Vagina (tissue), 2 donors: ENCODE data around the gene TAF3. TPM values are rescaled to one million over a fixed set of nuclear protein-coding genes. Genes with fewer than 3 reads are reported as not detected.

Experiments used
- DNase-seq, 2 donors: peaks; one replicate each; pipeline ENCODE4 v3.0.0-alpha.2; 2017; ENCODE audit errors: extremely low spot score in 2 of 2
- H3K27ac ChIP-seq: fragments of 200-600 bp; sonication (generic); one replicate; pipeline ENCODE4 v1.5.1; 2019
- H3K27me3 ChIP-seq: fragments of 200-600 bp; sonication (generic); one replicate; pipeline ENCODE4 v1.5.1; 2019
- H3K36me3 ChIP-seq, 2 donors: fragments of 200-600 bp; sonication (generic); one replicate each; pipeline ENCODE4 v1.5.1; 2017 to 2019
- H3K4me1 ChIP-seq: fragments of 200-600 bp; sonication (generic); one replicate; pipeline ENCODE4 v1.5.1; 2019
- H3K4me3 ChIP-seq, 2 donors: fragments of 200-600 bp; sonication (generic); 1 replicate in 1 of 2; 2 replicates in 1 of 2; pipeline ENCODE4 v1.5.1; 2016 to 2019
- H3K9me3 ChIP-seq: fragments of 200-600 bp; sonication (generic); one replicate; pipeline ENCODE4 v1.5.1; 2019
- POLR2A ChIP-seq, 2 donors: fragments of 450-650 bp; IDR thresholded peaks; one replicate each; pipeline ENCODE4 v1.6.1; 2017; ENCODE audit warnings: antibody characterized with exemption in 2 of 2, mild to moderate bottlenecking in 2 of 2, moderate library complexity in 2 of 2
- POLR2AphosphoS5 ChIP-seq, 2 donors: sonication (generic); formaldehyde crosslinking; IDR thresholded peaks; one replicate each; pipeline ENCODE4 v1.9.0; 2017; ENCODE audit warnings: antibody characterized with exemption in 2 of 2, mild to moderate bottlenecking in 2 of 2, low read depth in 1 of 2; ENCODE audit not compliant: insufficient read depth in 1 of 2
- intact Hi-C: fragments of 100-400 bp; cut with DNase I; formaldehyde crosslinking; loops from one replicate; pipeline ENCODE4 v1.15.1; 2023
- total RNA-seq: library from RNA; depleted of rRNA; stranded (reverse); fragments of >200 nt; gene quantifications from one replicate; pipeline ENCODE4 v1.2.3, GENCODE V29; 2016
- TF ChIP-seq, protein P1 (sequence below), 3 experiments: fragments of 450-650 bp in 2 of 3; fragments of 200-600 bp in 1 of 3; sonication (generic) in 1 of 3; IDR thresholded peaks; one replicate each; pipeline ENCODE4 v1.5.1; 2017 to 2019; ENCODE audit warnings: antibody characterized with exemption in 3 of 3, mild to moderate bottlenecking in 2 of 3, moderate library complexity in 2 of 3

TAF3 gene
- total RNA-seq, 1 donor from 2014 or later = 9.8 TPM

DNA sequence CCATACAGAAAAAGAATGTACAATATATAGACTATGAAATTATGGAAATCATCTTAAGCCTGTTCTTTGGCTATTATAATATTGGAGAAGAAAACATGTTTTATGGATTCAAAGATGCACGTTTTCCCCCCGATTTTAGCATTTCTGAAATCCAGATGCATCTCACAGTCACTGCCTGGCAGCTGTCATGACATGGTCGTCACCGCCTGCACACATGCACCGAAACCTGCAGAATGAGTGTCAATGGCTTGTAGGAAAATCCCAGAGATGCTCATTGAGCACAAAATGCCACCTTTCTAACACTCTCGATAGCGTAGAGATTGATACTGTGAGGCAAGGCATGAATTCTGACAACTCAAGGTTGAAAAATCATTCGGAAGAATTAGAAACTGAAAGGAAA lies 115.5 kb downstream of the TAF3 start:
- H3K27ac ChIP-seq = no peak overlapping the region
- DNase-seq = no peak
- intact Hi-C loops = no loop called here
- no peaks in the 10 kb centered on the region for H3K9me3 ChIP-seq
- no peaks in the 10 kb centered on the region for H3K27me3 ChIP-seq
- no peak for TF ChIP-seq POLR2AphosphoS5 (IDR thresholded peaks at IDR 0.05; ENCODE audit: insufficient read depth in 1 of 2, low read depth in 1 of 2)
- no peak for TF ChIP-seq POLR2A (IDR thresholded peaks at IDR 0.05)
- TF ChIP-seq, protein P1, sequence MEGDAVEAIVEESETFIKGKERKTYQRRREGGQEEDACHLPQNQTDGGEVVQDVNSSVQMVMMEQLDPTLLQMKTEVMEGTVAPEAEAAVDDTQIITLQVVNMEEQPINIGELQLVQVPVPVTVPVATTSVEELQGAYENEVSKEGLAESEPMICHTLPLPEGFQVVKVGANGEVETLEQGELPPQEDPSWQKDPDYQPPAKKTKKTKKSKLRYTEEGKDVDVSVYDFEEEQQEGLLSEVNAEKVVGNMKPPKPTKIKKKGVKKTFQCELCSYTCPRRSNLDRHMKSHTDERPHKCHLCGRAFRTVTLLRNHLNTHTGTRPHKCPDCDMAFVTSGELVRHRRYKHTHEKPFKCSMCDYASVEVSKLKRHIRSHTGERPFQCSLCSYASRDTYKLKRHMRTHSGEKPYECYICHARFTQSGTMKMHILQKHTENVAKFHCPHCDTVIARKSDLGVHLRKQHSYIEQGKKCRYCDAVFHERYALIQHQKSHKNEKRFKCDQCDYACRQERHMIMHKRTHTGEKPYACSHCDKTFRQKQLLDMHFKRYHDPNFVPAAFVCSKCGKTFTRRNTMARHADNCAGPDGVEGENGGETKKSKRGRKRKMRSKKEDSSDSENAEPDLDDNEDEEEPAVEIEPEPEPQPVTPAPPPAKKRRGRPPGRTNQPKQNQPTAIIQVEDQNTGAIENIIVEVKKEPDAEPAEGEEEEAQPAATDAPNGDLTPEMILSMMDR (IDR thresholded peaks at IDR 0.05) = no peak
- no peaks in the 10 kb centered on the region for H3K4me1 ChIP-seq
- no peaks in the 10 kb centered on the region for H3K36me3 ChIP-seq
- no peak overlapping the region for H3K4me3 ChIP-seq

DNA sequence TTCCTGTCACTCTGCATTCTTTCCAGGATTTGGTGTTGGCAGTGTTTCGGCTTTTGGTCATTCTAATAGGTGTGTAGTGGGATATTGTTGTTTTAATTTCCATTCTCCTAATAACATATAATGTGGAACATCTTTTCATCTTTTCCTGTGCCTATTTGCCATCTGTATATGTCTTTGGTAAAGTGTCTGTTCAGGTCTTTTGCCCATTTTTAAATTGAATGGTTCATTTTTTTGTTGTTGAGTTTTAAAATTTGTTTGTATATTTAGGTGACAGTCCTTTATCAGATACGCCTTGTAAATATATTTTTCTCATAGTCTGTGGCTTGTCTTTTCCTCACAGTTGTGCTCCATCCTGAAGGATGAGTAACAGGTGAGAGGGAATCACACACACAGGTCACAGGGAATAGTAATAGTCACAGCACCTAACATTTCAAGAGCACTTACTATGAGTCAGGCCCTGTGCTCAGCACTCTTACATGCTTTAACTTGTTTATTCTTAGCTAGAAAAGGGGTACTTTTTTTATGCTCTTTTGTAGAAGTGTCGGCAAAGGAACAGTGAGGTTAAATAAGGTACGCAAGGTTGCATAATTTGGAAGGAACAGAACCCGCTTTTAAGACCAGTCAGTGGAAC lies 119.1 kb downstream of the TAF3 start:
- Histone ChIP-seq H3K27ac (no peak overlapping the region), H3K27me3 (no peaks in the 10 kb centered on the region), H3K36me3 (no peaks in the 10 kb centered on the region), H3K4me3 (no peak overlapping the region), H3K4me1 (no peaks in the 10 kb centered on the region), H3K9me3 (no peaks in the 10 kb centered on the region)
- no peak for DNase-seq
- intact Hi-C loops = no loop called here
- TF ChIP-seq, protein P1 (IDR thresholded peaks at IDR 0.05) = no peak
- no peak for TF ChIP-seq POLR2AphosphoS5 (IDR thresholded peaks at IDR 0.05; ENCODE audit: insufficient read depth in 1 of 2, low read depth in 1 of 2)
- no peak for TF ChIP-seq POLR2A (IDR thresholded peaks at IDR 0.05)

DNA sequence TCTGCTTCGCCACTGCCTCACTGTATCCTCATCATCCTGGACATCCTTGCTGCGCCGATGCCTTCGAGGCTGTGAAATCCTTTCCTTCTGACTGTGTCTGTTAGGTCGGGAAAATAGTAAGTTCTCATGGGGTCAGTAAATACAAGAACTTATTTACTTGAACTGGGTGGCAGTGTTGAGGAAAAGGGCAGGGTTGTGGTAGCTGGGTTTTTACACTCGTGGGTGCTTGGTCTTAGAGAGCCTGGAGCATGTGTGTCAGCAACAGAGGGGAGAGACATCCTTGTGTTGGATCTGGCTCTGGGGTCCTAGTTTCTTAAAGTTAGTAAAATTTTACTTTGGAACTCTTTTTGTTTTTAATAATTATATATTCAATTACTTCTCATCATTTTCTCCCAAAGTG lies 123.3 kb downstream of the TAF3 start:
- Histone ChIP-seq H3K9me3 (no peaks in the 10 kb centered on the region), H3K27ac (no peak overlapping the region), H3K4me1 (peaks cover 8% of the 10 kb centered on the region), H3K36me3 (no peaks in the 10 kb centered on the region), H3K27me3 (no peaks in the 10 kb centered on the region), H3K4me3 (no peak overlapping the region)
- TF ChIP-seq, protein P1 (IDR thresholded peaks at IDR 0.05) = no peak
- TF ChIP-seq POLR2AphosphoS5 (IDR thresholded peaks at IDR 0.05; ENCODE audit: insufficient read depth in 1 of 2, low read depth in 1 of 2) (no peak), POLR2A (IDR thresholded peaks at IDR 0.05) (no peak)
- intact Hi-C loops = no loop called here
- DNase-seq = no peak

DNA sequence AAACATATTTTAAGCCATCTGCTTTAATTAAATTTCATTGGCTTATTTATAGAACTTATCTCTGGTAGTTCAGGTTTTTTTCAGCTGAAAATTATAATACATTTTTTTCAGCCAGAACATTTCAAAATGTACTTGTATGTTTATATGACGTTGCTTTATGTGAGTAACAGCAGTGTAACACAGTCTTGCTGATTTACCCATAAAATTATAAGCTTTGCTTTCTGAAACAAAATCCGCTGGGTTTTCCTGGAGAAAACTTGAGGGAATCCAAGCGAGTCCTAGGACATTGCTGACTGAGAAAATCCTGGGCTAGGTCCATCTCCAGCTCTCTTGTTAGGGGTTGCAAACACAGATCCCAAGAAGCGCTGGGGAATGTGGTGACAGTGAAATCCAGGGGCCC lies 124.0 kb downstream of the TAF3 start:
- no peak for TF ChIP-seq POLR2A (IDR thresholded peaks at IDR 0.05)
- no peak for TF ChIP-seq POLR2AphosphoS5 (IDR thresholded peaks at IDR 0.05; ENCODE audit: insufficient read depth in 1 of 2, low read depth in 1 of 2)
- TF ChIP-seq, protein P1 (IDR thresholded peaks at IDR 0.05) = no peak
- no peak overlapping the region for H3K4me3 ChIP-seq
- peaks cover 8% of the 10 kb centered on the region for H3K4me1 ChIP-seq
- intact Hi-C loops = no loop called here
- DNase-seq = no peak
- no peak overlapping the region for H3K27ac ChIP-seq
- no peaks in the 10 kb centered on the region for H3K9me3 ChIP-seq
- H3K27me3 ChIP-seq = no peaks in the 10 kb centered on the region
- H3K36me3 ChIP-seq = no peaks in the 10 kb centered on the region

DNA sequence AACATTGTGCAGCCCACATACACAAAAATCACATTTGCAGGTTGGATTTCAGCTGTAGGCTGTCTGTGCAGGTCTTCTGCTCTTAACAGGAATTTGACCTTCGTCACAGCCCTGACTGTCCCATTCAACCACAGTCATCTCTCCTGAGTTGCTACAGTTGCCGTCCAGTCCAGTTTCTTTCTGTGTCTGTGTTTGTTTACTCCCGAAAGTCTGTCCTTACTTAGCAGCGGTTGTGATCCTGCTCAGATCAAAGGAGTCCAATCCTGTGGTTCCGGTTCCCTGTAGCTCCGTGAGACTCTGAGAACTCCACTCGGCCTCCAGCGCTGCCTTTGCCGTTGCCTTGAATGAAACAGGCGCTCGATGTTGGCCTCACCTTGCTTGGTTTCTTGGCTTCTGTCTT lies 124.6 kb downstream of the TAF3 start:
- Histone ChIP-seq H3K36me3 (no peaks in the 10 kb centered on the region), H3K9me3 (no peaks in the 10 kb centered on the region), H3K4me3 (no peak overlapping the region), H3K27ac (no peak overlapping the region), H3K27me3 (no peaks in the 10 kb centered on the region), H3K4me1 (peaks cover 8% of the 10 kb centered on the region)
- intact Hi-C loops = no loop called here
- DNase-seq = no peak
- no peak for TF ChIP-seq POLR2AphosphoS5 (IDR thresholded peaks at IDR 0.05; ENCODE audit: insufficient read depth in 1 of 2, low read depth in 1 of 2)
